Measurements from ENCODE around the gene FOXI1. TPM values are rescaled to one million over a fixed set of nuclear protein-coding genes. Genes with fewer than 3 reads are reported as not detected.

FOXI1 gene
- total and polyA plus RNA-seq, 2 of the 13 experiments (the other 11 are each of a cell fraction or from before 2014, with no cell fraction given): not detected

GRCh38 chr5:170071748-170072147 lies 33.9 kb upstream of the FOXI1 start:
- ChIA-PET CTCF (ENCODE audit: low intra/inter-chr PET ratio, low total read pairs) (no interaction called here), POLR2A (no interaction called here)
- no peak overlapping the region for H3K4me2 ChIP-seq (ENCODE audit: low read depth, low read length)
- FAIRE-seq (no peak), DNase-seq (ENCODE audit: low spot score) (no peak), ATAC-seq (no peak)
- intact Hi-C loops (cut with micrococcal nuclease; ENCODE audit: unreplicated experiment) (loop anchor here (2.0 kb wide), 1 partner anchor 371 kb away; no protein-coding TSS in a partner anchor), in situ Hi-C loops (cut with HindIII; ENCODE audit: extremely low pct_ligation_motif_present, low pct_unique_long_range_greater_than_20kb) (no loop called here)
- H3K9ac ChIP-seq (ENCODE audit: insufficient read depth, low read depth, low read length): no peak overlapping the region
- no peak overlapping the region for H3K27ac ChIP-seq (ENCODE audit: extremely low read length, insufficient read depth, low read length)
- WGBS (ENCODE audit: low lambda C conversion rate): 5% methylated on average over 2 of the region's 2 CpGs
- no peaks in the 10 kb centered on the region for H3K4me1 ChIP-seq (ENCODE audit: insufficient read depth, low read length)
- peaks cover 0 to 1% of the 10 kb centered on the region in 2 experiments; a peak in 1 of 5 replicates for H3K27me3 ChIP-seq (ENCODE audit: control insufficient read depth in 1 of 2, insufficient read depth in 2 of 2, low read length in 2 of 2)
- H4K20me1 ChIP-seq (ENCODE audit: insufficient read depth, low read length): no peaks in the 10 kb centered on the region
- H2AFZ ChIP-seq (ENCODE audit: low read length): no peak overlapping the region
- H3K4me3 ChIP-seq (replicated peaks in 1 of 3; ENCODE audit: insufficient read depth in 1 of 3, low read depth in 2 of 3, low read length in 3 of 3): no peak overlapping the region
- no peaks in the 10 kb centered on the region for H3K79me2 ChIP-seq (ENCODE audit: insufficient read depth, low read length)
- H3K36me3 ChIP-seq (replicated peaks in 1 of 2; ENCODE audit: control insufficient read depth in 1 of 2, insufficient read depth in 2 of 2, low read length in 2 of 2): no peaks in the 10 kb centered on the region
- TF ChIP-seq HCFC1 (IDR thresholded peaks at IDR 0.05; ENCODE audit: low read depth, low read length): no peak
- TF ChIP-seq BRF2 (CRISPR knock-in tag; IDR thresholded peaks at IDR 0.05): no peak
- no peak for TF ChIP-seq MBD4 (IDR thresholded peaks at IDR 0.05; ENCODE audit: borderline replicate concordance, low read length)
- TF ChIP-seq, protein P1, sequence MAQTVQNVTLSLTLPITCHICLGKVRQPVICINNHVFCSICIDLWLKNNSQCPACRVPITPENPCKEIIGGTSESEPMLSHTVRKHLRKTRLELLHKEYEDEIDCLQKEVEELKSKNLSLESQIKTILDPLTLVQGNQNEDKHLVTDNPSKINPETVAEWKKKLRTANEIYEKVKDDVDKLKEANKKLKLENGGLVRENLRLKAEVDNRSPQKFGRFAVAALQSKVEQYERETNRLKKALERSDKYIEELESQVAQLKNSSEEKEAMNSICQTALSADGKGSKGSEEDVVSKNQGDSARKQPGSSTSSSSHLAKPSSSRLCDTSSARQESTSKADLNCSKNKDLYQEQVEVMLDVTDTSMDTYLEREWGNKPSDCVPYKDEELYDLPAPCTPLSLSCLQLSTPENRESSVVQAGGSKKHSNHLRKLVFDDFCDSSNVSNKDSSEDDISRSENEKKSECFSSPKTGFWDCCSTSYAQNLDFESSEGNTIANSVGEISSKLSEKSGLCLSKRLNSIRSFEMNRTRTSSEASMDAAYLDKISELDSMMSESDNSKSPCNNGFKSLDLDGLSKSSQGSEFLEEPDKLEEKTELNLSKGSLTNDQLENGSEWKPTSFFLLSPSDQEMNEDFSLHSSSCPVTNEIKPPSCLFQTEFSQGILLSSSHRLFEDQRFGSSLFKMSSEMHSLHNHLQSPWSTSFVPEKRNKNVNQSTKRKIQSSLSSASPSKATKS (CRISPR knock-in tag; IDR thresholded peaks at IDR 0.05): no peak
- no TSS peak for BruUV-seq (replicated peaks)
- H3K9me3 ChIP-seq (ENCODE audit: low read length): no peaks in the 10 kb centered on the region

DNA sequence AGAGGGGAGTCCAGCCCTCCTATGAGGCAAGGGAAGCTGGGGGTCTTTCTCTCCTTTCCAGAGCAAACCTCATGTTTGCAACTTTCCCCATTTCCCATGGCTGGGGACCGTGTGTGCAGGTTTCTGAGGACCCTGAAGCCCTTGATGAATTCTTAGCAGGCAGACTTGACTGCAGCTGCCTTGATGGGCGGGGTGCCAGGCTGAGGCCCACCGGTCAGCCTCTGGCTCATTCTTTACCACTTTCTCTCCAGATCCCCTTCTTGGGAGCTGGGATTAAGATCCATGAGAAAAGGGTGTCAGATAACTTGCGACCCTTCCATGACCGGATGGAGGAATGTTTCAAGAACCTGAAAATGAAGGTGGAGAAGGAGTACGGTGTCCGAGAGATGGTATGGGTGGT lies 30.0 kb upstream of the FOXI1 start:
- H2AFZ ChIP-seq (ENCODE audit: low read length): no peak overlapping the region
- H3K4me2 ChIP-seq (ENCODE audit: low read depth, low read length): no peak overlapping the region
- H3K4me3 ChIP-seq (replicated peaks in 1 of 3; ENCODE audit: insufficient read depth in 1 of 3, low read depth in 2 of 3, low read length in 3 of 3): no peak overlapping the region
- no peak overlapping the region for H3K9ac ChIP-seq (ENCODE audit: insufficient read depth, low read depth, low read length)
- in situ Hi-C loops (cut with HindIII; ENCODE audit: extremely low pct_ligation_motif_present, low pct_unique_long_range_greater_than_20kb) (no loop called here), intact Hi-C loops (cut with micrococcal nuclease; ENCODE audit: unreplicated experiment) (no loop called here)
- ATAC-seq: no peak
- DNase-seq (ENCODE audit: low spot score): no peak
- H3K79me2 ChIP-seq (ENCODE audit: insufficient read depth, low read length): no peaks in the 10 kb centered on the region
- ChIA-PET POLR2A (no interaction called here), CTCF (ENCODE audit: low intra/inter-chr PET ratio, low total read pairs) (no interaction called here)
- no peaks in the 10 kb centered on the region for H3K36me3 ChIP-seq (replicated peaks in 1 of 2; ENCODE audit: control insufficient read depth in 1 of 2, insufficient read depth in 2 of 2, low read length in 2 of 2)
- FAIRE-seq: no peak
- WGBS (ENCODE audit: low lambda C conversion rate): 4% methylated on average over 7 of the region's 7 CpGs
- H3K9me3 ChIP-seq (ENCODE audit: low read length): no peaks in the 10 kb centered on the region
- BruUV-seq (replicated peaks): no TSS peak
- no peak overlapping the region for H3K27ac ChIP-seq (ENCODE audit: extremely low read length, insufficient read depth, low read length)
- TF ChIP-seq ZBTB7A (CRISPR knock-in tag; IDR thresholded peaks at IDR 0.05): no peak
- no peak for TF ChIP-seq ZFX (CRISPR knock-in tag; IDR thresholded peaks at IDR 0.05; ENCODE audit: low read depth)
- no peak for TF ChIP-seq ZNF720 (CRISPR knock-in tag; IDR thresholded peaks at IDR 0.05)
- no peak for TF ChIP-seq MEIS2 (CRISPR knock-in tag; IDR thresholded peaks at IDR 0.05)
- TF ChIP-seq ZBTB20 (CRISPR knock-in tag; IDR thresholded peaks at IDR 0.05; ENCODE audit: borderline replicate concordance, low read depth): no peak
- no peak for TF ChIP-seq FOSL2 (CRISPR knock-in tag; IDR thresholded peaks at IDR 0.05)
- no peak for TF ChIP-seq ZNF891 (CRISPR knock-in tag; IDR thresholded peaks at IDR 0.05)
- no peak for TF ChIP-seq ZNF263 (CRISPR knock-in tag; IDR thresholded peaks at IDR 0.05)
- no peak for TF ChIP-seq ZNF562 (CRISPR knock-in tag; IDR thresholded peaks at IDR 0.05; ENCODE audit: borderline replicate concordance)
- H3K4me1 ChIP-seq (ENCODE audit: insufficient read depth, low read length): no peaks in the 10 kb centered on the region
- no peaks in the 10 kb centered on the region; a peak in 1 of 5 replicates for H3K27me3 ChIP-seq (ENCODE audit: control insufficient read depth in 1 of 2, insufficient read depth in 2 of 2, low read length in 2 of 2)
- H4K20me1 ChIP-seq (ENCODE audit: insufficient read depth, low read length): no peaks in the 10 kb centered on the region

Measured in HepG2 (cell line).